Effector memory CD4-positive, alpha-beta T cell (primary cell): ENCODE measurements around the gene SYNRG.

Experiments
- DNase-seq, 3 donors: peaks; one replicate each; pipeline ENCODE4 v3.0.0-alpha.2; 2020
- H3K27ac ChIP-seq: 2 replicates; pipeline ENCODE4 v1.7.0; 2013; ENCODE audit warnings: mild to moderate bottlenecking, low read length, moderate library complexity; ENCODE audit not compliant: insufficient read depth, poor library complexity, severe bottlenecking
- H3K27me3 ChIP-seq: replicated peaks from 2 replicates; pipeline ENCODE4 v1.7.0; 2013; ENCODE audit warnings: mild to moderate bottlenecking, low read length; ENCODE audit not compliant: insufficient read depth, control insufficient read depth, poor library complexity, severe bottlenecking
- H3K36me3 ChIP-seq: 2 replicates; pipeline ENCODE4 v1.7.0; 2013; ENCODE audit warnings: mild to moderate bottlenecking, low read length, moderate library complexity; ENCODE audit not compliant: control insufficient read depth, insufficient read depth
- H3K4me1 ChIP-seq: 2 replicates; pipeline ENCODE4 v1.7.0; 2013; ENCODE audit warnings: low read length, mild to moderate bottlenecking; ENCODE audit not compliant: control insufficient read depth, insufficient read depth, poor library complexity, severe bottlenecking
- H3K4me3 ChIP-seq: 2 replicates; pipeline ENCODE4 v1.7.0; 2013; ENCODE audit warnings: low read length, low read depth, mild to moderate bottlenecking; ENCODE audit not compliant: insufficient read depth, poor library complexity, severe bottlenecking
- H3K9me3 ChIP-seq: 2 replicates; pipeline ENCODE4 v1.7.0; 2013; ENCODE audit warnings: mild to moderate bottlenecking, low read length, moderate library complexity; ENCODE audit not compliant: control insufficient read depth
- total RNA-seq, 3 donors: gene quantifications; one replicate each; lab custom pipeline; 2026; lab: John Stamatoyannopoulos, UW

SYNRG gene
- 112 to 188 (median 169) reads per million in 3 donors for total RNA-seq

DNA sequence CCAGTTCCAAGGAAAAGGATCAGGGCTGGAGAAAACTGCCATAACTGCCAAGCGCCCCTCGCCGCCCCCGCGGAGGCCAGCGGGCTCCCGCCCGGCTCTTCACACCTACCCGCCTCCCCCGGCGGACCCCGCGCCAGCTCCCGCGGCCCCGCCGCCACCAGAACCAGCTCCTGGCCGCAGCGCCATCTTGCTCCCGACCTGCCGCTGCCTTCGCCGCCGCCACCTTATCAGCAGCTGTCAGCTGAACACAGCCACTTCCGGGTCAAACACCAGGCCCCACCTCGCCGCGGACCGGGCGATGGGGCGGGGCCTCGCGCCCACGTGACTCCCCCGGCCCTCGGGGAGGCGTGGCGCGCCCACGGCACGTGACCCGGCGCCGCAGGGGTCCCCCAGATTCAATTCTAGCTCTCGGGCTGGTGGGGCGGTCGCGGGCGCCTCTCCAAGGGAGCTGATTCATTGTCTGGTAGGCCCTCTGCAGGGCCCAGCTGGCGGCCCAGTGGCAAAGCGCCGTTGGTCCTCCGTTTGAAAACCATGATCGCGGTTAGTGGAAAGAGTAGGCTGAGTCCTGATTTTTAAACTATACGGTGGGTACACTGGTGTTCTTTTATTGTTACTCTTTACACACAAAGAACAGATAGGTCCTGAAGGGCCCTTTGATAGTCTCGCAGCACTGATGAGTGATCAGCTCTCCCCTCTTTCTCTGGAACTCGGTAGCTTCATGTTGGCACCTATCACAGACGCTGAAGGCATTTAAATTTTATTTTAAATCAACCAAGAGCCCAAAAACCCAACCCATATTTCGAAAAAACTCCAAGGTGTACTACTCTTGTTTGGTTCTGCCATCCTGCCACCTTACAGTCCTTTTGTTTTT, at the start of gene SYNRG:
Gene SYNRG, minus strand, starts transcription at position 249 of the 871 bp plus-strand sequence. Its CDS starts 63 bp downstream, at position 186.
- Histone ChIP-seq H3K27ac (peak within 1 kb of the TSS; percentile 93), H3K4me1 (peaks cover 27% of the 10 kb centered on the region), H3K36me3 (peaks cover 16% of the 10 kb centered on the region), H3K27me3 (no peaks in the 10 kb centered on the region), H3K9me3 (no peaks in the 10 kb centered on the region), H3K4me3 (peak within 1 kb of the TSS; percentile 96)
- peak; percentile 93 to 96 (median 94) for DNase-seq

- Histone ChIP-seq H3K27ac (no peak overlapping the region), H3K36me3 (no peaks in the 10 kb centered on the region), H3K4me1 (no peaks in the 10 kb centered on the region), H3K4me3 (no peak overlapping the region), H3K9me3 (no peaks in the 10 kb centered on the region), H3K27me3 (no peaks in the 10 kb centered on the region)
- DNase-seq, result no peak
These were observed 48.0 kb upstream of the SYNRG start for GRCh38 chr17:37657202-37657601.

GRCh38 chr17:37651849-37652248, 42.6 kb upstream of the SYNRG start:
- Histone ChIP-seq H3K27me3 (no peaks in the 10 kb centered on the region), H3K36me3 (no peaks in the 10 kb centered on the region), H3K27ac (no peak overlapping the region), H3K9me3 (no peaks in the 10 kb centered on the region), H3K4me3 (no peak overlapping the region), H3K4me1 (no peaks in the 10 kb centered on the region)
- no peak for DNase-seq

DNA sequence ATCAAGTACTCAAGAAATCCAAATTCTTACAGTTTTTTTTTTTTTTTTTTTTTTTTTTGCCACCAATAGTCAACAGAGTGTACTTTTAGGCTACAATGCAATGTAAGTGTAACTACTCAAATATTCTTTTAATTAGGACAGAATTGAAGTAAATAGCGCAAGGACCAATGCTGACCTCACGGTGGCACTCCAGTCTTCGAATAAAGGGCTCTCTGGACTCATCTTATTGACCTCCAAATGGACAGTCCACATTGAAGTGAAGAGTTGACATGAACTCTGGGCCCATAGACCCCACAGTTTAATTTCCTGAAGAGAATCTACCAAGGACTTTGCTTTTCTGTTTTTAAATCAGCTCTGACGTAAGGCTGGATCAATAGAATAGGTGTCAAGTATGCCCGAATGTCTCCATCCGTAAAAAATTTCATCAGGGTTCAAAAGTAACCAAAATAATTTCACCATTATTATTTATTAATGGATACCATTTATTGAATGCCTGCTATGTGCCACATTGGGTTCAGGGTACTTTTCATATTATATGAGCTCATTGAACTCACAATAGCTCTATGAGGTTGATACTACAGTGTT, 41.3 kb upstream of the SYNRG start:
- Histone ChIP-seq H3K27ac (no peak overlapping the region), H3K27me3 (no peaks in the 10 kb centered on the region), H3K4me3 (no peak overlapping the region), H3K36me3 (no peaks in the 10 kb centered on the region), H3K9me3 (no peaks in the 10 kb centered on the region), H3K4me1 (no peaks in the 10 kb centered on the region)
- DNase-seq, result no peak

DNA sequence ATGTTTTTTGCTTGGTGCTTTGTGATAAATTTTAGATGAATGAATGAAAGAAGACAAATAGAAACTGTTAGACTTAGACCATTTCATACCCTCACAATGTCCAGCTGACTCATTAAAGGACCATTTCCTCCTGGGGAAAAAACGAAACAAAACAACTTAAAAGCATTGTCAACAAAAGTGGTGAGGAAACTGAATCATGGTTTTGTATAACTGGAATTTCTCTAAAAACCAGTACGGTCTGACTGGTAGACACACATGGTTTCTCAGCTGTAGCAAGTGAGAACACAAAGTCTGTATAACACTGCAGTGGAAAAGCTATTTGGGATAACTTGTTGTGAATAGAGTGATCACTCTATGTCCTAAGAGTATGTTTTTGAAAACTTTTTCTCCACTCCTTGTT, 39.3 kb upstream of the SYNRG start:
- DNase-seq, result no peak
- no peak overlapping the region for H3K27ac ChIP-seq
- H3K4me1 ChIP-seq, result no peaks in the 10 kb centered on the region
- H3K36me3 ChIP-seq, result no peaks in the 10 kb centered on the region
- H3K27me3 ChIP-seq, result no peaks in the 10 kb centered on the region
- H3K9me3 ChIP-seq, result no peaks in the 10 kb centered on the region
- no peak overlapping the region for H3K4me3 ChIP-seq

- Histone ChIP-seq H3K9me3 (no peaks in the 10 kb centered on the region), H3K27me3 (no peaks in the 10 kb centered on the region), H3K4me1 (no peaks in the 10 kb centered on the region), H3K4me3 (no peak overlapping the region), H3K27ac (no peak overlapping the region), H3K36me3 (no peaks in the 10 kb centered on the region)
- no peak for DNase-seq
These were observed 38.6 kb upstream of the SYNRG start for GRCh38 chr17:37647856-37648255.

- no peak for DNase-seq
- Histone ChIP-seq H3K27me3 (no peaks in the 10 kb centered on the region), H3K36me3 (peaks cover 6% of the 10 kb centered on the region), H3K27ac (no peak overlapping the region), H3K4me1 (no peaks in the 10 kb centered on the region), H3K9me3 (no peaks in the 10 kb centered on the region), H3K4me3 (peak overlapping the region; percentile 76)
These were observed 34.7 kb upstream of the SYNRG start for GRCh38 chr17:37643869-37644268.

DNA sequence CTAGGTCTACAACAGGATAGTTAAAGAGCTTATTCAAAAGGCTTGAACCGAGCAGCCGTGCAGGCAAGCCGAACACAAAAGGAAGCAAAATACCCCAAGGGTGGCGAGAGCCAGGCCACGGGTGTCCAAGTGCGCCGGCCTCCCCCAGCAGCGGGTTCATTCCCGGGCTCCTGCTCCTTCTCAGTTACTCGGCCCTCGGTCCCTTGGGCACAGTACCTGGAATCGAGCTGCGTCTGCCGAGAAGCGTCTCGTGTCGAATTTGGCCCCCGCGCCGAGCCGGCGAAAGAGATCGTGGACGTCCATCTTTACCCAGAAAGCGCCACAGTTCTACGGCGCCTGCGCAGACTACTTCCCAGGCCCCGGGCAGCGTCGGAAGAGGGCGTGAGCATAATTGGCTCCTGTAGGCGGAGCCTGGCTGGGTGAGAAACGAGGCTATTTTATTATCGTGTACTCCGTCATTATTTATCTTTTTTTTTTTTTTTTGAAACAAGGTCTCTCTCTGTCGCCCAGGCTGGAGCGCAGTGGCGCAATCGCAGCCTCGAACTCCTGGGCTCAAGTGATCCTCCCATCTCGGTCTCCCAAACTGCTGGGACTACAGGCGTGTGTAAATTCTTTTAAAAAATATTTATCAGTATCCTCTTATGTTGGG, 34.0 kb upstream of the SYNRG start, which contains the start of gene DDX52:
Gene DDX52, minus strand, starts transcription at position 329 of the 649 bp plus-strand sequence. Its CDS starts 26 bp downstream, at position 303.
- Histone ChIP-seq H3K9me3 (no peaks in the 10 kb centered on the region), H3K4me3 (peak within 1 kb of the TSS; percentile 76), H3K36me3 (peaks cover 6% of the 10 kb centered on the region), H3K27me3 (no peaks in the 10 kb centered on the region), H3K27ac (peak within 1 kb of the TSS; percentile 68), H3K4me1 (no peaks in the 10 kb centered on the region)
- peak; percentile 77 to 86 (median 78) for DNase-seq

- Histone ChIP-seq H3K9me3 (no peaks in the 10 kb centered on the region), H3K4me1 (no peaks in the 10 kb centered on the region), H3K27ac (peak overlapping the region; percentile 68), H3K27me3 (no peaks in the 10 kb centered on the region), H3K36me3 (peaks cover 6% of the 10 kb centered on the region), H3K4me3 (peak overlapping the region; percentile 76)
- no peak for DNase-seq
These were observed 33.5 kb upstream of the SYNRG start for GRCh38 chr17:37642681-37643080.
